Lung (tissue), 12 donors: ENCODE data around the gene GGNBP2. TPM values are rescaled to one million over a fixed set of nuclear protein-coding genes. Genes with fewer than 3 reads are reported as not detected.

ENCODE experiments used
- ATAC-seq: fragments of 200-7000 bp; cut with Tn5 transposase; one replicate; pipeline ENCODE4 v1.9.1; 2020; ENCODE audit warnings: moderate number of reproducible peaks; ENCODE audit not compliant: insufficient read depth, low FRiP score
- DNase-seq, 3 donors: peaks; one replicate each; pipeline ENCODE4 v3.0.0-alpha.2; 2013 to 2017
- H3K27ac ChIP-seq, 2 donors: one replicate each; pipeline ENCODE4 v1.5.1; 2013; ENCODE audit warnings: mild to moderate bottlenecking in 2 of 2, moderate library complexity in 2 of 2, control low read depth in 1 of 2, inconsistent platforms in 1 of 2, low read depth in 1 of 2, low read length in 1 of 2
- H3K27me3 ChIP-seq, 3 donors: one replicate each; pipeline ENCODE4 v1.5.1; 2013; ENCODE audit warnings: low read length in 2 of 3; ENCODE audit not compliant: control insufficient read depth in 3 of 3, insufficient read depth in 3 of 3
- H3K36me3 ChIP-seq, 4 donors: one replicate each; pipeline ENCODE4 v1.5.1; 2013; ENCODE audit warnings: low read length in 4 of 4, mild to moderate bottlenecking in 1 of 4, moderate library complexity in 1 of 4; ENCODE audit not compliant: control insufficient read depth in 4 of 4, insufficient read depth in 4 of 4
- H3K4me1 ChIP-seq, 5 donors: one replicate each; pipeline ENCODE4 v1.5.1; 2013; ENCODE audit warnings: low read length in 5 of 5, mild to moderate bottlenecking in 2 of 5, moderate library complexity in 1 of 5; ENCODE audit not compliant: control insufficient read depth in 5 of 5, insufficient read depth in 5 of 5
- H3K4me3 ChIP-seq: one replicate; pipeline ENCODE4 v1.5.1; 2013; ENCODE audit warnings: mild to moderate bottlenecking, control low read depth, moderate library complexity
- H3K9ac ChIP-seq, 2 donors: one replicate each; pipeline ENCODE4 v1.5.1; 2013; ENCODE audit warnings: low read length in 2 of 2, control low read depth in 1 of 2; ENCODE audit not compliant: insufficient read depth in 1 of 2
- H3K9me3 ChIP-seq, 4 donors: one replicate each; pipeline ENCODE4 v1.5.1; 2013; ENCODE audit warnings: low read length in 3 of 4, mild to moderate bottlenecking in 1 of 4, moderate library complexity in 1 of 4; ENCODE audit not compliant: control insufficient read depth in 4 of 4, insufficient read depth in 3 of 4
- CTCF ChIP-seq: IDR thresholded peaks from 2 replicates; pipeline ENCODE4 v1.5.1; 2012; ENCODE audit warnings: mild to moderate bottlenecking; ENCODE audit errors: control extremely low read depth, extremely low read depth
- WGBS, 2 donors: extraction: QIAGEN DNeasy Blood & Tissue Kit; methylation state at CpG; one replicate each; pipeline ENCODE4 v1.1.7; 2013; 5-methylcytosine and 5-hydroxymethylcytosine counted together
- polyA plus RNA-seq, 2 donors: library from polyadenylated mRNA; stranded (reverse); fragments of 200-250 nt; gene quantifications; one replicate each; pipeline ENCODE4 v1.2.1, GENCODE V29; 2013
- total RNA-seq, 2 donors: library from RNA; depleted of rRNA in 1 of 2; stranded (reverse); fragments of >200 nt in 1 of 2; gene quantifications; one replicate each; pipeline ENCODE4 v1.2.1, GENCODE V29; 2014 to 2021
- donor health status: control.
- donor health status: control.
- donor health status: Bipolar disorder and iron deficiency.
- donor health status: healthy.
- donor health status: DM: yes; HTN: yes; CAD: no.

GGNBP2 gene
- total and polyA plus RNA-seq, 4 donors: 40.0 to 86.7 (median 58.5) TPM

- peak within 1 kb of the TSS; percentile 44 to 66 for H3K9ac ChIP-seq
- TF ChIP-seq CTCF: no peak
- H3K27me3 ChIP-seq: no peaks in the 10 kb centered on the region
- DNase-seq (peak; percentile 75 to 83 (median 82)), ATAC-seq (peak; percentile 97)
- H3K27ac ChIP-seq: peak within 1 kb of the TSS; percentile 79 to 84
- H3K4me1 ChIP-seq: peaks cover 0 to 14% (median 11%) of the 10 kb centered on the region in 5 donors
- H3K9me3 ChIP-seq: no peaks in the 10 kb centered on the region
- peaks cover 9 to 21% (median 14%) of the 10 kb centered on the region in 4 donors for H3K36me3 ChIP-seq
- WGBS, 2 donors: 2% methylated on average over 62 to 87 of the region's 87 CpGs
- peak within 1 kb of the TSS; percentile 92 for H3K4me3 ChIP-seq
Measured at GRCh38 chr17:36591434-36592315, 47.0 kb downstream of the GGNBP2 start, which contains the start of gene DHRS11. Gene DHRS11, plus strand, starts transcription at chr17:36591879. Its CDS starts 131 bp downstream, at chr17:36592010.

- H3K27ac ChIP-seq: no peak overlapping the region
- 5% methylated on average over 20 of the region's 20 CpGs for WGBS, 2 donors
- DNase-seq: no peak
Measured at GRCh38 chr17:36592316-36592715, 47.6 kb downstream of the GGNBP2 start.

GRCh38 chr17:36592716-36593321 lies 48.1 kb downstream of the GGNBP2 start:
- H3K9ac ChIP-seq: peak overlapping the region in 1 of 2 donors; percentile 44
- no peak overlapping the region for H3K27ac ChIP-seq
- no peak overlapping the region for H3K4me3 ChIP-seq
- no peaks in the 10 kb centered on the region for H3K9me3 ChIP-seq
- peaks cover 0 to 14% (median 11%) of the 10 kb centered on the region in 5 donors for H3K4me1 ChIP-seq
- DNase-seq: no peak
- 44 to 47% methylated on average over 4 of the region's 4 CpGs for WGBS, 2 donors
- no peak for ATAC-seq
- H3K27me3 ChIP-seq: no peaks in the 10 kb centered on the region
- H3K36me3 ChIP-seq: peaks cover 2 to 12% (median 3%) of the 10 kb centered on the region in 4 donors
- TF ChIP-seq CTCF: no peak

More at GRCh38 chr17:36592316-36592715, 47.6 kb downstream of the GGNBP2 start:
- Histone ChIP-seq H3K36me3 (peaks cover 6 to 16% (median 7%) of the 10 kb centered on the region in 4 donors), H3K9ac (peak overlapping the region in 1 of 2 donors; percentile 44), H3K27me3 (no peaks in the 10 kb centered on the region), H3K9me3 (no peaks in the 10 kb centered on the region), H3K4me1 (peaks cover 0 to 14% (median 11%) of the 10 kb centered on the region in 5 donors), H3K4me3 (peak overlapping the region; percentile 92)
- TF ChIP-seq CTCF: no peak
- ATAC-seq: peak; percentile 16
